H9 (cell line): Measurements from ENCODE around the gene ZMIZ1. TPM values are rescaled to one million over a fixed set of nuclear protein-coding genes. Genes with fewer than 3 reads are reported as not detected.

Experiments used
- DNase-seq: peaks from one replicate; pipeline ENCODE4 v3.0.0-alpha.2; 2017
- H2AFZ ChIP-seq: one replicate; pipeline ENCODE4 v1.6.1; 2013; ENCODE audit warnings: mild to moderate bottlenecking, low read length, control low read depth, moderate library complexity
- H2AK5ac ChIP-seq: 2 replicates; pipeline ENCODE4 v1.6.1; 2013; ENCODE audit warnings: low read length, control low read depth, mixed read lengths; ENCODE audit not compliant: insufficient read length
- H2BK120ac ChIP-seq: one replicate; pipeline ENCODE4 v1.6.1; 2013; ENCODE audit warnings: low read depth, mild to moderate bottlenecking, low read length, control low read depth, inconsistent platforms; ENCODE audit not compliant: poor library complexity, severe bottlenecking
- H2BK12ac ChIP-seq: 2 replicates; pipeline ENCODE4 v1.6.1; 2013; ENCODE audit warnings: low read length, control low read depth, mixed read lengths, low read depth; ENCODE audit not compliant: insufficient read length
- H2BK15ac ChIP-seq: 2 replicates; pipeline ENCODE4 v1.6.1; 2013; ENCODE audit warnings: low read depth, low read length, control low read depth
- H2BK20ac ChIP-seq: one replicate; pipeline ENCODE4 v1.6.1; 2013; ENCODE audit warnings: low read depth, mild to moderate bottlenecking, low read length, control low read depth, inconsistent platforms; ENCODE audit not compliant: poor library complexity, severe bottlenecking
- H2BK5ac ChIP-seq: 2 replicates; pipeline ENCODE4 v1.6.1; 2013; ENCODE audit warnings: low read length, control low read depth, mixed read lengths; ENCODE audit not compliant: insufficient read length
- H3K14ac ChIP-seq: 2 replicates; pipeline ENCODE4 v1.6.1; 2013; ENCODE audit warnings: low read length, control low read depth; ENCODE audit not compliant: insufficient read depth
- H3K18ac ChIP-seq: 2 replicates; pipeline ENCODE4 v1.6.1; 2013; ENCODE audit warnings: low read depth, mild to moderate bottlenecking, mixed read lengths, low read length, control low read depth; ENCODE audit not compliant: insufficient read length
- H3K23ac ChIP-seq: 2 replicates; pipeline ENCODE4 v1.6.1; 2013; ENCODE audit warnings: low read length, control low read depth, mixed read lengths, low read depth; ENCODE audit not compliant: insufficient read length
- H3K23me2 ChIP-seq: 2 replicates; pipeline ENCODE4 v1.6.1; 2013; ENCODE audit warnings: low read depth, mild to moderate bottlenecking, mixed read lengths, low read length, control low read depth; ENCODE audit not compliant: insufficient read length, poor library complexity, severe bottlenecking
- H3K27ac ChIP-seq: 2 replicates; pipeline ENCODE4 v1.5.1; 2013; ENCODE audit warnings: low read length, control low read depth, mixed read lengths, low read depth; ENCODE audit not compliant: insufficient read length
- H3K27me3 ChIP-seq: 2 replicates; pipeline ENCODE4 v1.6.1; 2013; ENCODE audit warnings: low read length, control low read depth, inconsistent platforms; ENCODE audit not compliant: insufficient read depth
- H3K4ac ChIP-seq: 2 replicates; pipeline ENCODE4 v1.6.1; 2013; ENCODE audit warnings: low read depth, mild to moderate bottlenecking, control low read depth, inconsistent platforms, low read length, moderate library complexity
- H3K4me1 ChIP-seq: 2 replicates; pipeline ENCODE4 v1.6.1; 2013; ENCODE audit warnings: low read length, control low read depth, inconsistent platforms; ENCODE audit not compliant: insufficient read depth
- H3K4me2 ChIP-seq: 2 replicates; pipeline ENCODE4 v1.6.1; 2013; ENCODE audit warnings: low read length, control low read depth, mixed read lengths; ENCODE audit not compliant: insufficient read length, insufficient read depth
- H3K56ac ChIP-seq: 2 replicates; pipeline ENCODE4 v1.6.1; 2013; ENCODE audit warnings: low read depth, mild to moderate bottlenecking, mixed read lengths, low read length, control low read depth; ENCODE audit not compliant: insufficient read length
- H3K79me1 ChIP-seq: 2 replicates; pipeline ENCODE4 v1.6.1; 2013; ENCODE audit warnings: low read depth, mild to moderate bottlenecking, moderate library complexity, low read length, control low read depth, inconsistent platforms; ENCODE audit not compliant: insufficient read depth, poor library complexity, severe bottlenecking
- H3K79me2 ChIP-seq: 2 replicates; pipeline ENCODE4 v1.6.1; 2013; ENCODE audit warnings: low read length, control low read depth, inconsistent platforms; ENCODE audit not compliant: insufficient read depth
- H3K9ac ChIP-seq: 2 replicates; pipeline ENCODE4 v1.6.1; 2013; ENCODE audit warnings: low read length, control low read depth, mixed read lengths; ENCODE audit not compliant: insufficient read length; ENCODE audit errors: extremely low read depth
- H3K9me3 ChIP-seq: one replicate; pipeline ENCODE4 v1.6.1; 2013; ENCODE audit warnings: low read depth, low read length, inconsistent platforms; ENCODE audit not compliant: control insufficient read depth
- H3T11ph ChIP-seq: one replicate; pipeline ENCODE4 v1.6.1; 2013; ENCODE audit warnings: mild to moderate bottlenecking, low read length, control low read depth, inconsistent platforms
- H4K20me1 ChIP-seq: one replicate; pipeline ENCODE4 v1.6.1; 2013; ENCODE audit not compliant: control insufficient read depth, insufficient read length, insufficient read depth
- H4K5ac ChIP-seq: 2 replicates; pipeline ENCODE4 v1.6.1; 2013; ENCODE audit warnings: low read depth, mild to moderate bottlenecking, mixed read lengths, low read length, control low read depth; ENCODE audit not compliant: insufficient read length
- H4K8ac ChIP-seq: replicated peaks from 2 replicates; pipeline ENCODE4 v1.6.1; 2013; ENCODE audit warnings: low read length, control low read depth, mixed read lengths, low read depth; ENCODE audit not compliant: insufficient read length
- H4K91ac ChIP-seq: 2 replicates; pipeline ENCODE4 v1.6.1; 2013; ENCODE audit warnings: low read depth, mild to moderate bottlenecking, moderate library complexity, mixed read lengths, low read length, control low read depth; ENCODE audit not compliant: insufficient read length
- H3K27ac Mint-ChIP-seq, 3 experiments: 2 replicates in 2 of 3; 3 replicates in 1 of 3; pipeline ENCODE4 v1.8.0; 2020 to 2021; ENCODE audit warnings: mixed read lengths in 3 of 3, mild to moderate bottlenecking in 1 of 3, moderate library complexity in 1 of 3
- H3K27me3 Mint-ChIP-seq: 2 replicates; pipeline ENCODE4 v1.8.0; 2021; ENCODE audit warnings: low read depth, mild to moderate bottlenecking, moderate library complexity, mixed read lengths
- H3K36me3 Mint-ChIP-seq, 3 experiments: 2 replicates in 2 of 3; 3 replicates in 1 of 3; pipeline ENCODE4 v1.8.0; 2020 to 2021; ENCODE audit warnings: low read depth in 3 of 3, mixed read lengths in 3 of 3; ENCODE audit not compliant: insufficient read depth in 1 of 3
- H3K4me1 Mint-ChIP-seq, 2 experiments: 2 replicates each; pipeline ENCODE4 v1.8.0; 2020; ENCODE audit warnings: mixed read lengths in 2 of 2
- H3K4me3 Mint-ChIP-seq, 2 experiments: 2 replicates in 1 of 2; 3 replicates in 1 of 2; pipeline ENCODE4 v1.8.0; 2020 to 2021; ENCODE audit warnings: mild to moderate bottlenecking in 2 of 2, mixed read lengths in 2 of 2, moderate library complexity in 1 of 2
- H3K9me3 Mint-ChIP-seq, 2 experiments: 2 replicates in 1 of 2; 3 replicates in 1 of 2; pipeline ENCODE4 v1.8.0; 2020; ENCODE audit warnings: mild to moderate bottlenecking in 2 of 2, mixed read lengths in 2 of 2, moderate library complexity in 1 of 2
- WGBS: extraction: QIAGEN DNeasy Blood & Tissue Kit; methylation state at CpG from one replicate; pipeline ENCODE4 v1.1.7; 2013; ENCODE audit warnings: missing lambda C conversion rate, low lambda C conversion rate, mixed read lengths; ENCODE audit not compliant: insufficient read length; ENCODE audit errors: extremely low coverage; 5-methylcytosine and 5-hydroxymethylcytosine counted together
- total RNA-seq: library from RNA; stranded (reverse); gene quantifications from 2 replicates; pipeline ENCODE4 v1.2.1, GENCODE V29; 2021
- TF ChIP-seq, protein P1 (sequence below): fragments of 200-600 bp; sonication (generic); conservative IDR thresholded peaks from 3 replicates; pipeline ENCODE4 v1.8.0; 2021; ENCODE audit warnings: antibody characterized with exemption, mild to moderate bottlenecking

Gene ZMIZ1
- total RNA-seq, 1 experiment from 2014 or later: 36.9 TPM

DNA sequence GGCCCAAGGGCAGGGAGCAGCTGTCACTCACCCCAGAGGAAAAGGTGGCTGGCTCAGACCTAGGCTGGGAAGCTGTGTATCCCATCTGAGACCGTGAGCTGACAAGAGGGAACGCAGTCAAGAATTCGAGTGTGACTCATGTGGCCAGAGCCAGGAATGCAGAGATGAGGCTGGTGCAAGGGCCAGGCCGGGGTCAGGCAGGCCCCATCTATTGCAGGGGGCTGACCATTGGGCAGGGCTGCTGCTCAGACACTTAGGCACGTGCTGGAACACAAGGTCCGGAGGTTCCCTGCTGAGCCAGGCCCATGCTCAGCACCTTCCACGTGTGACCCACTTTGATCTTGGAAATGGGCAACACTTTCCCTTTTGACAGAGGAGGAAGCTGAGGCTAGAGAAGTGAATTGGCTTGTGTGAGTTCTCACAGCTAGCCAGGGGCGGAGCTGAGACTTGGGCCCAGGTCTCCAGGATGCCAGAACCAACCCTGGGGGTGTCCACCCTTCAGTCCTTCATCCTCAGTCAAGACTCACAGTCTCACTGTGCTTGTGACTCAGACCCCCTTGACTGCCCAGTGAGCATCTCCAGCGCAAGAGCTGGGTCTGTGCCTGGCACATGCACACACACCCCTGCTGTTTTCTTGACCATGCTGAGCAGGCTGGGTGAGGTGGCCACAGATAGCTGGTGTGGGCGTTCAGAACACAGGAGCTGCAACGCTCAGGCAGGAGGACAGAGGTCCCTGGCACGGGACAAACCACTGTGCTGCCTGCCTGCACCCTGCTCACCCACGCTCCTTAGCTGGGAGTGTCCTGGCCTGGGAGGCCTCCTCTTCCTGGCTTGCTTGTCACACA is 230.9 kb downstream of the ZMIZ1 start:
- no peak overlapping the region for H2BK15ac ChIP-seq
- Mint-ChIP-seq H3K9me3 (no peaks in the 10 kb centered on the region), H3K4me3 (no peak overlapping the region), H3K36me3 (peaks cover 33 to 88% (median 72%) of the 10 kb centered on the region in 3 experiments), H3K27me3 (no peaks in the 10 kb centered on the region), H3K27ac (no peak overlapping the region), H3K4me1 (no peaks in the 10 kb centered on the region)
- H3K4me1 ChIP-seq: no peaks in the 10 kb centered on the region
- H3K14ac ChIP-seq: no peak overlapping the region
- no peak overlapping the region for H2AFZ ChIP-seq
- peaks cover 3% of the 10 kb centered on the region for H3K23me2 ChIP-seq
- H2BK5ac ChIP-seq: no peak overlapping the region
- H3K23ac ChIP-seq: no peak overlapping the region
- no peaks in the 10 kb centered on the region for H3K9me3 ChIP-seq
- H3K4me2 ChIP-seq: no peak overlapping the region
- TF ChIP-seq, protein P1, sequence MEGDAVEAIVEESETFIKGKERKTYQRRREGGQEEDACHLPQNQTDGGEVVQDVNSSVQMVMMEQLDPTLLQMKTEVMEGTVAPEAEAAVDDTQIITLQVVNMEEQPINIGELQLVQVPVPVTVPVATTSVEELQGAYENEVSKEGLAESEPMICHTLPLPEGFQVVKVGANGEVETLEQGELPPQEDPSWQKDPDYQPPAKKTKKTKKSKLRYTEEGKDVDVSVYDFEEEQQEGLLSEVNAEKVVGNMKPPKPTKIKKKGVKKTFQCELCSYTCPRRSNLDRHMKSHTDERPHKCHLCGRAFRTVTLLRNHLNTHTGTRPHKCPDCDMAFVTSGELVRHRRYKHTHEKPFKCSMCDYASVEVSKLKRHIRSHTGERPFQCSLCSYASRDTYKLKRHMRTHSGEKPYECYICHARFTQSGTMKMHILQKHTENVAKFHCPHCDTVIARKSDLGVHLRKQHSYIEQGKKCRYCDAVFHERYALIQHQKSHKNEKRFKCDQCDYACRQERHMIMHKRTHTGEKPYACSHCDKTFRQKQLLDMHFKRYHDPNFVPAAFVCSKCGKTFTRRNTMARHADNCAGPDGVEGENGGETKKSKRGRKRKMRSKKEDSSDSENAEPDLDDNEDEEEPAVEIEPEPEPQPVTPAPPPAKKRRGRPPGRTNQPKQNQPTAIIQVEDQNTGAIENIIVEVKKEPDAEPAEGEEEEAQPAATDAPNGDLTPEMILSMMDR: no peak
- no peaks in the 10 kb centered on the region for H3K79me1 ChIP-seq
- H4K5ac ChIP-seq: no peak overlapping the region
- no peak overlapping the region for H4K8ac ChIP-seq
- H4K91ac ChIP-seq: no peak overlapping the region
- H4K20me1 ChIP-seq: no peaks in the 10 kb centered on the region
- H3K79me2 ChIP-seq: no peaks in the 10 kb centered on the region
- H3K18ac ChIP-seq: no peak overlapping the region
- WGBS: no CpG with 5 or more reads among the region's 13 CpGs
- H3K27me3 ChIP-seq: no peaks in the 10 kb centered on the region
- H3K27ac ChIP-seq: no peak overlapping the region
- H2BK120ac ChIP-seq: no peak overlapping the region
- no peak overlapping the region for H3K4ac ChIP-seq
- no peak overlapping the region for H3K56ac ChIP-seq
- H2AK5ac ChIP-seq: no peak overlapping the region
- H2BK12ac ChIP-seq: no peak overlapping the region
- H3T11ph ChIP-seq: no peak overlapping the region
- H2BK20ac ChIP-seq: no peak overlapping the region
- H3K9ac ChIP-seq: no peak overlapping the region
- DNase-seq: no peak
